HG03460 (cell line): Measurements from ENCODE around the gene RARA.
"Not testable (repeated sequence)": the region's sequence is repeated elsewhere in the genome, so short reads cannot be mapped to it uniquely, and the experiment has no call there.

Experiments used
- ATAC-seq: cut with Tn5 transposase; IDR thresholded peaks from one replicate; pipeline ENCODE4 v1.9.1; 2021; ENCODE audit not compliant: unreplicated experiment

Gene RARA

DNA sequence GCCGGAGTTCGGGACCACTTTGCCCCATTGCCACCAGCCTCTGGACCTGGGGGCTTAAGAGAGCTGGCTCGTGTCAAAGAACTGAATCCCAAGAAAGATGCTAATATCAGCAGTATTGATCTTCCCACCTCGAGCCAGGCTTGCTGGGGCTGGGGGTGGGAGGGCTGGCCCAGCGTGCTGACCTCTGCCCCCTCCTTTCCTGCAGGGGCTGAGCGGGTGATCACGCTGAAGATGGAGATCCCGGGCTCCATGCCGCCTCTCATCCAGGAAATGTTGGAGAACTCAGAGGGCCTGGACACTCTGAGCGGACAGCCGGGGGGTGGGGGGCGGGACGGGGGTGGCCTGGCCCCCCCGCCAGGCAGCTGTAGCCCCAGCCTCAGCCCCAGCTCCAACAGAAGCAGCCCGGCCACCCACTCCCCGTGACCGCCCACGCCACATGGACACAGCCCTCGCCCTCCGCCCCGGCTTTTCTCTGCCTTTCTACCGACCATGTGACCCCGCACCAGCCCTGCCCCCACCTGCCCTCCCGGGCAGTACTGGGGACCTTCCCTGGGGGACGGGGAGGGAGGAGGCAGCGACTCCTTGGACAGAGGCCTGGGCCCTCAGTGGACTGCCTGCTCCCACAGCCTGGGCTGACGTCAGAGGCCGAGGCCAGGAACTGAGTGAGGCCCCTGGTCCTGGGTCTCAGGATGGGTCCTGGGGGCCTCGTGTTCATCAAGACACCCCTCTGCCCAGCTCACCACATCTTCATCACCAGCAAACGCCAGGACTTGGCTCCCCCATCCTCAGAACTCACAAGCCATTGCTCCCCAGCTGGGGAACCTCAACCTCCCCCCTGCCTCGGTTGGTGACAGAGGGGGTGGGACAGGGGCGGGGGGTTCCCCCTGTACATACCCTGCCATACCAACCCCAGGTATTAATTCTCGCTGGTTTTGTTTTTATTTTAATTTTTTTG lies 47.1 kb downstream of the RARA start:
- ATAC-seq = no peak

DNA sequence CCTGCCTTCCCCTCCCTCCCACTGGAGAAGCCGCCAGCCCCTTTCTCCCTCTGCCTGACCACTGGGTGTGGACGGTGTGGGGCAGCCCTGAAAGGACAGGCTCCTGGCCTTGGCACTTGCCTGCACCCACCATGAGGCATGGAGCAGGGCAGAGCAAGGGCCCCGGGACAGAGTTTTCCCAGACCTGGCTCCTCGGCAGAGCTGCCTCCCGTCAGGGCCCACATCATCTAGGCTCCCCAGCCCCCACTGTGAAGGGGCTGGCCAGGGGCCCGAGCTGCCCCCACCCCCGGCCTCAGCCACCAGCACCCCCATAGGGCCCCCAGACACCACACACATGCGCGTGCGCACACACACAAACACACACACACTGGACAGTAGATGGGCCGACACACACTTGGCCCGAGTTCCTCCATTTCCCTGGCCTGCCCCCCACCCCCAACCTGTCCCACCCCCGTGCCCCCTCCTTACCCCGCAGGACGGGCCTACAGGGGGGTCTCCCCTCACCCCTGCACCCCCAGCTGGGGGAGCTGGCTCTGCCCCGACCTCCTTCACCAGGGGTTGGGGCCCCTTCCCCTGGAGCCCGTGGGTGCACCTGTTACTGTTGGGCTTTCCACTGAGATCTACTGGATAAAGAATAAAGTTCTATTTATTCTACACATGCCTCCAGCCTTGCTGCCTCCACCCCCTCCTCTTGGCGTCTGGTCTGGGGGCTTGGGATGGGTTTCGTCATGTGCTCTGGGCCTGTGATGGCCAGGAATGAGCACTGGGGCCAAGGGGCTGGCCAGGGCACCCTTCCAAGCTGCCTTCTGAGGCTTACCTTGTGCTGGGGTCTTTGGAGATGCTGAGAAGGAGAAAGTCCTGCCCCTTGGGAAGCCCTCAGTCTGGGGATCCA lies 48.3 kb downstream of the RARA start:
- ATAC-seq = no peak

DNA sequence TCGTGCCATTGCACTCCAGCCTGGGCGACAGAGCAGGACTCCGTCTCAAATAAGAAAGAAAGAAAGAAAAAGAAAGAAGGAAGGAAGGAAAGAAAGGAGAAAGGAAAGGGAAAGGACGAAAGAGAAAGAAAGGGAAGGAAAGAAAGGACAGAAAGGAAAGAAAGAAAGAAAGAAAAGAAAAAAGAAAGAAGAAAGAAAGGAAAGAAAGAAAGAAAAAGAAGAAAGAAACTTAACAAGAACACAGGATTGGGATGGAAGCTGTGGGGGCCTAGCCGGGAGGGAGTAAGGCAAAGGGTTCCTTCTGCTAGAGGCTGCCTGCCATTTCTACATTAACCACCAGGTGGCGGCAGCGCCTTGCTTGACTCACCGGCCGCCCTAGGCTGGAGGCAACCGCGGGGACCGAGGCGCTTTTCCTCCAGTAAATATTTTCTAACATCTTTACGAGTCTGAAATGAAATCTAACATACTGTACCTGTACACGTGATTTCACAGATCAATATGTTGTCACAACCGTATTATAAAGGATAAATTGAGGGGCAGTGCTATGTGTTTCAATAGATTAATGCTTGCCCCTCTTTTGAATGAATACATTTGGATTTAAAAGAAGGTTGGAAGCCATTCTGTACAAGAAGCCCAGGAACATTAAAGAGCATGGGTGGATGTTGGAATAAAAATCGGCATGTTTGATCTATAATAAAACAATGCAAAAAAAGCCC lies 49.5 kb downstream of the RARA start:
- ATAC-seq = no peak

DNA sequence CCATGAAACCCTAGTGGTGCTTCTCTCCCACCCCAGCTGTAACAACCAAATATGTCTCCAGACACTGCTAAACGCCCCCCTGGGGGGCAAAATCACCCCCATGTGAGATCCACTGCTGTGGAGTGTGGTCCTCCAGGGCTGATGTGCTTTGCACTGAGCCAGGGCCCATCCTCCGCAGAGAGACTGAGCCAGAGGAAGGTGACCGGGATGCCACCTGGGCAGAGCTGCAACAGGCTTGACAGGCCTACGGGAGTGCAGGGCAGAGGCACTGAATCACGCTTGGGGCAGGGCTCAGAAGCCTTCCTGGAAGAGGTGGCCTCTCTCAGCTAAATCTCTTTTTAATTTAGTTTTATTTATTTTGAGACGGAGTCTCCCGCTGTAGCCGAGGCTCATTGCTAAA lies 51.1 kb downstream of the RARA start:
- ATAC-seq = no peak

DNA sequence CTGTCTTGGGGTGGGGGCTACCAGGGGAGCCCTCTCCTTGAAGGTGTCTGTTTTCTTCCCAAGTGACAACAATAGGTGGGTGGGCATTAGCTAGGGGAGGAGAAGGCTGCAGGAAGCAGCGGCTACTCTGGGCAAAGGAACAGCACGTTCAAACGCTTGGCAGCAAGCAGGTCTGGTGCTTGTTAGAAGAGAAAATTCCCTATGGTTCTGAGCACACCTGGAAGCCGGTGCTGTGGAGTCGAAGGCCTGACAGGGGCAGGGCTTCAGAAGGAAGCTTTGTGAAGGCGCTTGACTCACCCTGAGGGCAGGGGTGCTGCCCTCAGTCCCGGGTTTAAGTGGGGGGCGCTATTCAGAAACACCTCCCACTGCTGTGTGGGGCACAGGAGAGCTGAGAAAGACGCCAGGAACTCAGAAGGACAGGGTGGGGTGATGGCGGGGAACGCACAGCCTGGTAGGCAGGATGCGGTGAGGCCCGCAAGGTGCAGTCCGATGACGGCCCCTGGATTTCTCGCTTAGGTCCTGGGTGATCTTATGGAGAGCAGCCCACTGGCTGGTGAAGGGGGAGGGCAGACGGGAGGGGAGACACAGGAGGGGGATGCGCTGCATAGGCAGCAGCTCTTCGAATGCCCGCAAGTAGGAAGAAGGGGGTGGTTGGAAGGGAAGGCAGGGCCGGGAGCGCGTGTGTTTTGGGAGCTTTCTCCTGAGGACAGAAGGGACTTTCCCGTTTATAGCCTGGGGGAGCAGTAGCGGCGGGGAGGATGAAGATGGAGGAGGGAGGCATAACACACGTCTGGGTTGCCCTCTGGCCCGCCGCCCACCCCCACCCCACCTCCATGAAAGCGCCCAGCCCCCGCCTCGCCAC lies 52.3 kb downstream of the RARA start:
- no peak for ATAC-seq

DNA sequence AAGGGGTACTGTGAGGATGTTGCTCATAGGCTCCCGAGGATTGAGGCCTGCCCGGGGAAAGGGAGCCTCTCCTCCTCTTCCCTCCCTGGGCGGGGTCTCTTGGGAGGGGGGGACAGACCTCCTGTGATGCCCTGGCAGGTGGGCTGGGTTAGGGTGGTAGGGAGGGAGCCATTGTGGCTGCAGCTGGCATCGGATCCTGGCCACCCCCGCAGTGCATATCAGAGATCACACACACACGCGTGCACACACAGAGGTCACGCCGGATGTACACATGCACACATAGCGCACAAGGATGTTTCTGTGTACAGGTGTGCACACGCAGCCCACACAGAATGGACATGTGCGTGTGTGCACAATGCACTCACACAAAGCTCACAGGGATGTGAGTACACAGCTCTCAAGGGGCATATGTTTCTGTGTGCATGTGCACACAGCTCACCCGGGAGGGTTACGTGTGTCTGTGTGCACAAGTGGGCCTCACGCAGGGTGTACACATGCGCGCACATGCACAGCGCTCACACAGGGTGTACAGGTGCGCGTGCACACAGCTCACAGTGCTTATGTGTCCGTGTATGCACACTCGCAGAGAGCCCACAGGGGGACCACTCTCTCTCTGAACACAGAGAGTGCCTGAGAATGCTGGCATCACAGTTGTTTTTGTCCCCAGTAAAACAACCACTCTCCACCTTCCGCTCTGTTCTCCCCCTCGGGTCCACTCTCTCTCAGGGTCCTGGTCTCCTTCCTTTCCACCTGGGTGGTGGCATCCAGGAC lies 53.1 kb downstream of the RARA start:
- no peak for ATAC-seq

DNA sequence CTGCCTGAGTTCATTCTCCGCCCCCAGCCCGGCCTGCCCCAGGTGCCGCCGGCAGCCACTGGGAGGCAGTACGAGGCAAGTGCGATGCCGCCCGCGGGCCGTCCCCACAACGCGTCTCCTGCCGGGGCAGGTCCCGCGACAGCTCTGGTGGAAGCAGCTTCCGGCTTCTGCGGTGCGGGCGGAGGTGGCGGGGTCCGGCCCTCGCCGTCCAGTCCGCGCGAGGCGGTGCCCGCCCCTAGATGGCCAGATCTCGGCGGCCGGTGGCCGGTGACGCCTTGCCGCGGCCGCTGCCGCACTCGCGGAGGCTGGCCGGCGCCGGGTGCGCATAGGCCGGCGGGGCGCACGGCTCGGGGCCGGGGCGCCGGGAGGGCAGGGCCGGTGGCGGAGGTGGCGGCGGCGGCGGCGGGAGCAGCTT lies 53.7 kb downstream of the RARA start:
- no peak for ATAC-seq

DNA sequence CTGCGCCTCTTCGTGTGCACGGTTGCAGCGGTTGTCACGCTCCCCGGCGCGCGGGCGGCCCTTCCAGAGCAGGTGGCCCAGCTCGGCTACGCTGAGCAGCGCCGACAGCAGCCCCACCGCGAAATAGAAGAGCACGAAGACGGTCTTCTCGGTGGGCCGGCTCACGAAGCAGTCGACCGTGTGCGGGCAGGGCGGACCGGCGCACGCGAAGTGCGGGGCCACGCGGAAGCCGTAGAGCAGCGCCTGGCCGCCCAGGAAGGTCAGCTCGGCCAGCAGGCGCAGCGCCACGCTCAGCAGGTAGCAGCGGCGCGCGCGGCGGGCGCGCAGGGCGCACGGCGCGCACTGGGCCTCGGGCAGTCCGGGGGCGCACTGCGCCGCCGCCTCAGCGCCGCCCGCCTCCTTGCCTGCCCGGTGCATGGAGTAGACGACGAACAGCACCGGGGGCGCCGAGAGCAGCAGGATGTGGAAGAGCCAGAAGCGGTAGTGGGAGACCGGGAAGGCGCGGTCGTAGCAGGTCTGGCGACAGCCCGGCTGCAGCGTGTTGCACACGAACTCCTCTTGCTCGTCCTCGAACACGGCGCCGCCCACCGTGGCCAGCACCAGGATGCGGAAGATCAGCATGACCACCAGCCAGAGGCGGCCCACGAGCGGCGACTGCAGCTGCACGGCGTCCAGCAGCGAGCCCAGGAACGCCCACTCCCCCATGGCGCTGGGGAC lies 54.3 kb downstream of the RARA start:
- ATAC-seq = no peak

DNA sequence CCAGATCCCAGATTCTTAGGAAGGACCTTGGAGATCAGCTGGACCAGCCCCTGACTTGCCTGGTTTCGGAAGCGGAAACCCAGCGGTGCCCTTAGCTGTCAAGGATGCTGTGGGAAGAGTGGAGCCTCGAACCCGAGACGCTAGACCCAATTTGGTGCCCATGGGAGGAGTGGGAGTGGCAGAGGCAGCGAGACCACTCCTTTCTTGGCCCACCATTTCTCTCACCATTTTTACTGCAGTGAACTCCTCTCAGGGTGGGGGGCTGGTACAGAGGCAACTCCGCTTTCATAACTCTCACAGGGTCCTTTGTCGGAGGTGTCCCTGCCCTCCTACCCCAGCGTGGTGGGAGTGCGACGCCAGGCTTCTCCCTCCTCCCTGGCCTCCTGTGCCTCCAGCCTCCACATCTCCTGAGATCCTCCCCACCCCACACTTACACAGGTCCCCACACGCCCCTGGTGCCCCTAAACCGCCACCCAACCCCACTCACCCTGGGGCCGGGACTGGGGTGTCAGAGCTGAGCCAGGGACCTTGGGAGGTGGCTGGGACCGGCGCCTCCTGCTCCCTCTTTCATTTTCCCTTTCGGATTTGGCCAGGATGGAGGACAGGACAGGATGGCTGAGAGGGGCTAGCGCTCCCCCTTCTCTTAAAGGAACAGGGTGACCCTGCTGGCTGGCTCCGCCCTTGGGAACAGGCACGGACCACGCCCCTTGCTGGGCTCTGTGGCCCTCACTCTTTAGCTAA lies 55.3 kb downstream of the RARA start, which contains the start of gene GJD3:
GJD3 (minus strand) TSS at position 617 of the 741 bp plus-strand sequence. CDS start 922 bp downstream, outside the sequence.
- ATAC-seq = no peak

DNA sequence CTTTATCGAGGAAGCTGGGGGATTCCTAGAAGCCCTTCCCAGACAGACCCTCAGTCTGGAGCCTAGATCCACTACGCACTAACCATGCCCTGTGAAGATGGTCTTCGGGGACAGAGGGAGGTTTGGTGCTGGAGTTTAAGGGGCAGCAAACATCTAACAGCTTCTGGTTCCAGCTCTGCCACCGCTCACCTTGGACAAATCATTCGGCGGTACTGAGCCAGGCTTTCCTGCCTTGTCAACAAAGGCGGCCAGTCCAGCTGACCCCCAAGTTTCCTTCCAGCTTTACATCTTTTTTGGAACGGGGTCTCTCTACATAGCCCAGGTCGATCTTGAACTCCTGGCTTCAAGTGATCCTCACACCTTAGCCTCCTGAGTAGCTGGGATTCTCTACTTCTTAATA lies 55.9 kb downstream of the RARA start:
- ATAC-seq = no peak

DNA sequence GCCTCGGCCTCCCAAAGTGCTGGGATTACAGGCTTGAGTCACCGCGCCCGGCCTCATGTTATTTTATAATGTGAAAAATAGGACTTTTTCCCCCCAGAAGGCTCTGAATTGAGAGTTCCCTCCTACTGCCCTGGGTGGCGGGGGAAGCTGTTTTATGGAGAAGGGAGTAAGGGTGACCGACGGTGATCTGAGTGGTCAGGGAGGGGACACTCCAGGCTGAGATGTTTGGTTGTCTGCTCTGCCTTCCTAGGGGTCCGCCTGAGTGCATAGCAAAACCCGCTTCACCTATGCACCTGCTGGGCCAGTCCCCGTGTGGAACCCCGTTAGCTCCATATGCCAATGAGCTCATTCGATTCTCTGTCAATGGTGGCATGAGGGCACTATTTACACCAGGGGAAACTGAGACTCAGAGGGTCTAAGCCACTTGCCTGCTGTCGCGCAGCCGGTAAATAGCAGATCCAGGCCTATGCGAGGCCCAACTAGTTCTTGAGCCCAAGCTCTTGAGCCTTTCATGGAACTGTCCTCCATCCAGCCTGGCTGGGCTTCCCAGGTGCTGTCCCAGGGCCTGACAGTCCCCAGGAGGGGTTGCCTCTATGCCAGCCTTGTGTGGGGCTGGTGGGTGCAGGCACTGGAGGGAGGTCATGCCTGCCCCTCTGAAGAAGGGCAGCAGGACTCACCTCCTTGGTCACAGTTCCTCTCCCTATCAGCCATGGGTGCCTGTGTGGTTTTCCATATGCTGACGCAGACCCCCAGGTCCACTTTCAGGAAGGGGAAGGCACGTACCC lies 57.3 kb downstream of the RARA start:
- no peak for ATAC-seq

DNA sequence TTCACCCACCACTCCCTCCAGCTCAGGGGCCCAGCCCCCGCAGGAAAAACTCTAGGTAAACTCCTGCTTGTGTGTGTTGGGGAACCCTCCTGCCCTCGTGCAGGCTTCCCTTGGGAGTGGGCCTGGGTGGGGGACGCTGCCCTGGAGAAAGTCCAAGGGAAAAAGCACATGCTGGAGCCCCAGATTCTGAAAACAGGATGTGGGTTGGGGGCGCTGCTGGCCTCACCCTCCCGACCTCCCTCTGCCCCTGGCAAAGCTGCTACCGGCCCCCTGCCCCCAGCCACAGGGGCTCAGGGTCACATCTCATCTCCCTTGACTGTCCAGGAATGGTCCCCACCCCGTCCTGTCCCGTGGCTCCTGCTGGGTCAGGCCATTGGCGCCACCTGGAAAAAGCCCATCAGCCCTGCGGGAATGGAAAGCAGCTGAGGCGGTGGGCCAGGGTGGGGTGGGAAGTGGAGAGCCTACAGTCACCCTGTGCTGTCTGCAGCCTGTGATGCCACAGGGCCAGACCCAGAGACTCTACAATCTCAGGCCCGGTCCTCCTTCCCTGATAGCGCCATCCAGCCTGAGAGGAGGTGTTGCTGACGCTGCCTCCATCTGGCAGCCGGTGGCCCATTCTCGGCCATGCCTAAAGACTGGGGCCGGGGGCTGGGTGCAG lies 58.0 kb downstream of the RARA start:
- no peak for ATAC-seq

DNA sequence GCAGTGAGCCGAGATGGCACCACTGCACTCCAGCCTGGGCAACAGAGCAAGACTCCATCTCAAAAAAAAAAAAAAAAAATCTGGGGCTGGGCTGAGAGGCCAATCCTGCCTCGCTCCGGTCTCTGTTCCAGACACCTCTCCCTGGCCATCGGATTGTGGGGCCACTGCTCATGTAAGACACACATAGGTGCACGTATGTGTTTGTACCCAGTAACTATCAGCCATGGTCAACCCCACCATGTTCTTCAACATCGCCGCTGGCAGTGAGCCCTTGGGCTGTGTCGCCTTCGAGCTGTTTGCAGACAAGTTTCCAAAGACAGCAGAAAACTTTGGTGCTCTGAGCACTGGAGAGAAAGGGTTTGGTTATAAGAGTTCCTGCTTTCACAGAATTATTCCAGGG lies 58.7 kb downstream of the RARA start:
- ATAC-seq = not testable (repeated sequence)

DNA sequence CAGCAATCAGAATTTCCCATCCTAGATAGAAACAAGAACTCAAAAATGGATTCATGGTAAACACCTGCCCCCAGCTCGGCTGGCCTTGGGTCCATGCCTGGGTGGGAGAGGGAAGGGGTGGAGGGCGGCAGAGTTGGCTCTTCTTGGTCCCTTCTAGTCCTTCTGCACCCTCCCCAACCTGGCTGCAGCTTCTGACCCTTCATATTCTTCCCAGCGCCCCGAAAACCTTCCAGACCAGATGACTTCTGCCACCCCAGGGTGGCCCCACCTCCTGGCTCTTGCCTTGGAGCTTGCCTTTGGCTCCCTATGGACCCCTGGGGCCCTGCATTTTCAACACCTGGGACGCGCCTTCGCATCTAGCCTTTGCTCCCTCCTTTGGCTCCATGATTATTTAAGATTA lies 60.9 kb downstream of the RARA start:
- ATAC-seq = no peak

DNA sequence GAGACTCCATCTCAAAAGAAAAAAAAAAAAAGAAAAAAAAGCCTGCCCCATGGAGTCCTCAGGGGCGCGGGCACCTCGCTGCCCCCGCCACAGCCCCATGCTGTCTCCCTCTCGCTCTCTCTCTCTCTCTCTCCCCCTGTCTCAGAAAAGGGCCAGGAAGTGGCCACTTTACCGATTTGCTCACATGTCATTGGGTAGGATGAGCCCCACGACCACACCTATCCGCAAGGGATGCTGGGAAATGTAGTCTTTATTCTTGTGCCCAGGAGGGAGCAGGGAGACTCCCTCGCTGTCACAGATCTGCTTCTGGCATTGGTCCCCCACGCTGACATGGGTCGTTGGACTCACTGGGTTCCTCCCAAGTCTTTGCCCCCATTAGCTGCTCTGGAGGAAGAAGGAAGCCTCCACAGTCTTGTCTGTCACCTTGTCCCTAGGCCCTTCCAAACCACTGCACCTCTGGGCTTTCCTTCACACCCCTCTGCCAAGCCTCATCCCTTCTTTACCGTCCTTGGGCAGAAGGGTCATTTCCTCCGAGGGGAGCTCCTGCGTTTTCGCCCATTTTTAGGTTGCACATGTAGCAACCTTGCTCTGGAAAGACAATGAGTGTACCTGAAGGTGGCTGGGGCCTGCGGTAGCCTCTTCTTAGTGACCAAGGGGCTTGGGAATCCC lies 62.4 kb downstream of the RARA start:
- no peak for ATAC-seq

DNA sequence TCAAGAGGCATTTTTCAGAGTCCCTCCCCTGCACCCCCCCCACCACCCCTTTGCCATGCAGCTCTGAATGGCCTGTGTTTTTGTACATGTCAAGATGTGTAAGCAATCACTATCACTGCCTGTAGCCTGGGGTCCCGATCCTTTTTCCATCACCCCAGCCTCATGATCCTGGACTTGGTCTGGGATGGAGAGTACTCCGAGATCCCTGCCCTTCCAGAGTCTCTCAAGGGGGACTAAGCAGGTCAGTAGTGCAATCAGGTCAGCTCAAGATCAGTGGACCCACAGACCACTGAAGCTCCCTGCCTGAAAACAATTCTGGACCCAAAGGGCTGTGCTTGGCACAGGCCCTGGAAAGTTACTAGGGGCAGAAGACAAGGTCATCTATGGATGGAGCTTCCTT lies 63.1 kb downstream of the RARA start:
- no peak for ATAC-seq
